Forelimb muscle (tissue), 1 donor: ENCODE measurements around the gene SHB. TPM values are rescaled to one million over a fixed set of nuclear protein-coding genes. Genes with fewer than 3 reads are reported as not detected.

Experiments
- DNase-seq: peaks from one replicate; pipeline ENCODE4 v3.0.0-alpha.2; 2013; ENCODE audit warnings: low read depth
- polyA plus RNA-seq: library from polyadenylated mRNA; unstranded; fragments of 120-200 nt; gene quantifications from one replicate; pipeline ENCODE4 v1.2.1, GENCODE V29; 2013; ENCODE audit not compliant: insufficient read length

SHB gene
- polyA plus RNA-seq, 1 donor = 5.9 TPM

- no peak for DNase-seq
Observed at GRCh38 chr9:38008168-38009034, 60.6 kb downstream of the SHB start.

GRCh38 chr9:38007016-38007415 lies 62.0 kb downstream of the SHB start:
- no peak for DNase-seq

- DNase-seq = no peak
Observed at GRCh38 chr9:38006163-38006562, 62.9 kb downstream of the SHB start.

GRCh38 chr9:38004809-38005560 lies 64.0 kb downstream of the SHB start:
- DNase-seq = no peak

- DNase-seq = no peak
Observed at GRCh38 chr9:38003946-38004808, 64.8 kb downstream of the SHB start.

GRCh38 chr9:38003230-38003629 lies 65.8 kb downstream of the SHB start:
- no peak for DNase-seq

- DNase-seq = no peak
Observed at GRCh38 chr9:38001430-38001829, 67.6 kb downstream of the SHB start.

- no peak for DNase-seq
Observed at GRCh38 chr9:38000735-38001134, 68.3 kb downstream of the SHB start.

- no peak for DNase-seq
Observed at GRCh38 chr9:38000332-38000731, 68.7 kb downstream of the SHB start.

- DNase-seq = no peak
Observed at GRCh38 chr9:37999588-38000189, 69.3 kb downstream of the SHB start.

- DNase-seq = no peak
Observed at GRCh38 chr9:37998881-37999587, 70.0 kb downstream of the SHB start.

- DNase-seq = no peak
Observed at GRCh38 chr9:37997636-37998374, 71.2 kb downstream of the SHB start.

- no peak for DNase-seq
Observed at GRCh38 chr9:37996819-37997217, 72.2 kb downstream of the SHB start.

GRCh38 chr9:37995961-37996818 lies 72.8 kb downstream of the SHB start:
- DNase-seq = no peak

GRCh38 chr9:37995348-37995737 lies 73.7 kb downstream of the SHB start:
- DNase-seq = no peak

GRCh38 chr9:37994639-37995347 lies 74.2 kb downstream of the SHB start:
- peak; percentile 60 for DNase-seq

GRCh38 chr9:37992924-37993349 lies 76.1 kb downstream of the SHB start:
- DNase-seq = no peak

GRCh38 chr9:37990404-37991015 lies 78.5 kb downstream of the SHB start:
- DNase-seq = no peak
